ENCODE results near the gene POC5. TPM values are rescaled to one million over a fixed set of nuclear protein-coding genes. Genes with fewer than 3 reads are reported as not detected.

Gene POC5
- polyA plus RNA-seq, 2 of the 4 experiments (the other 2 are of a cell fraction) = 12.7 to 26.2 TPM

DNA sequence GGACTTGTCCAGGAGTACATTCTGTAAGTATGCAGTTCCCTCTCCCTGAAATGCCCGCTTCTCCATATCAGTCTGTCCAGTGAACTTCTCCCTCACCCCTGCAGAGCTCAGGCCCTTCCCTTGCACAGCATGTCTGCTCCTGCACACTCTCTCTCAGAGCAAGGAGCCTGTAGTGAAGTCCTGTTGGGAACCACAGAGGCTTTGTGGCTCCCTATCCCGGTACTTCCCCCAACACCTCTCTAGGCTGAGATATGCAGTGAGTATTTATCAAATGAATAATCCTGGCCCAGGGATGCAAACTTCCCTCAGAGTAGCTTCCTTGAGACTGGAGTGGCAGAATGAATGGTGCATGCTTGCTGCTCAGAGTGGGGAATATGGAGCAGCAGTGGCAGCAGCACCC is 48.8 kb downstream of the POC5 start:
- no peak overlapping the region for H3K27ac ChIP-seq
- FAIRE-seq (no peak), ATAC-seq (peak in 1 of 2 experiments; percentile 37; a peak in 3 of 6 replicates), DNase-seq (ENCODE audit: low read depth in 1 of 2, low spot score in 1 of 2) (no peak)
- H3K4me1 ChIP-seq = peaks cover 16% of the 10 kb centered on the region
- H3K4me3 ChIP-seq = no peak overlapping the region
- POLR2A ChIA-PET = no interaction called here
- CTCF ChIA-PET = interaction anchor here (1.5 kb wide), 1 partner anchor 11 kb away, joined by 3 read pairs; no protein-coding TSS in a partner anchor
- 83% methylated on average over 2 of the region's 2 CpGs for WGBS (ENCODE audit: missing lambda C conversion rate)
- no peaks in the 10 kb centered on the region for H3K9me3 ChIP-seq
- no peak for TF ChIP-seq RFX5 (IDR thresholded peaks at IDR 0.05)
- no peak for TF ChIP-seq NPAS2 (CRISPR knock-in tag; IDR thresholded peaks at IDR 0.05; ENCODE audit: borderline replicate concordance)
- peak overlapping the region; percentile 74 for H3K4me2 ChIP-seq

DNA sequence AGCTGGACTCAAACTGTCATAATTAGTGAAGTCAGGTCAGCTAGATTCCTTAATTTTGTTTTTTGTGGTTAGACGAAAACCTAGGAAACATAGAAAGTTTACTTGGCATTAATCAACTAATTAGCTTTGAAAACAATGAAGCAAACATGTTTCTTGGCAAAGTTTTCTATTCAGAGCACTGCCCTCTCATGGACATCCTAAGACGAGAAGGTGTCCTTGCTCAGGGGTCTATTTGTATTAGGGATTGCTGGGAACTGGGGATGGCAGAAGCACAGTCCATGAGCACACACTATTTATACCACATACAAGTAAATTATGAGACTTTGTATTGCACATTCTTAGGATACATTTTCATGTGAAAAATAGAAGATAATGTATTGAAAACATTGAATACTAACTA is 49.7 kb downstream of the POC5 start:
- ChIA-PET POLR2A (no interaction called here), CTCF (interaction anchor here (2.7 kb wide), 1 partner anchor 13 kb away, joined by 9 read pairs; no protein-coding TSS in a partner anchor)
- peaks cover 16% of the 10 kb centered on the region for H3K4me1 ChIP-seq
- peak; percentile 23 for FAIRE-seq
- no peak overlapping the region for H3K4me3 ChIP-seq
- no peak for DNase-seq (ENCODE audit: low read depth in 1 of 2, low spot score in 1 of 2)
- peak in 1 of 2 experiments; percentile 46; a peak in 2 of 6 replicates for ATAC-seq
- no peak overlapping the region for H3K27ac ChIP-seq
- 56% methylated on average over 2 of the region's 2 CpGs for WGBS (ENCODE audit: missing lambda C conversion rate)
- H3K9me3 ChIP-seq = no peaks in the 10 kb centered on the region
- TF ChIP-seq RNF2 (IDR thresholded peaks at IDR 0.05; ENCODE audit: borderline replicate concordance, low read depth) = no peak
- no peak for TF ChIP-seq POLR2AphosphoS2 (conservative IDR thresholded peaks at IDR 0.05; ENCODE audit: low read length)
- TF ChIP-seq, protein P1, sequence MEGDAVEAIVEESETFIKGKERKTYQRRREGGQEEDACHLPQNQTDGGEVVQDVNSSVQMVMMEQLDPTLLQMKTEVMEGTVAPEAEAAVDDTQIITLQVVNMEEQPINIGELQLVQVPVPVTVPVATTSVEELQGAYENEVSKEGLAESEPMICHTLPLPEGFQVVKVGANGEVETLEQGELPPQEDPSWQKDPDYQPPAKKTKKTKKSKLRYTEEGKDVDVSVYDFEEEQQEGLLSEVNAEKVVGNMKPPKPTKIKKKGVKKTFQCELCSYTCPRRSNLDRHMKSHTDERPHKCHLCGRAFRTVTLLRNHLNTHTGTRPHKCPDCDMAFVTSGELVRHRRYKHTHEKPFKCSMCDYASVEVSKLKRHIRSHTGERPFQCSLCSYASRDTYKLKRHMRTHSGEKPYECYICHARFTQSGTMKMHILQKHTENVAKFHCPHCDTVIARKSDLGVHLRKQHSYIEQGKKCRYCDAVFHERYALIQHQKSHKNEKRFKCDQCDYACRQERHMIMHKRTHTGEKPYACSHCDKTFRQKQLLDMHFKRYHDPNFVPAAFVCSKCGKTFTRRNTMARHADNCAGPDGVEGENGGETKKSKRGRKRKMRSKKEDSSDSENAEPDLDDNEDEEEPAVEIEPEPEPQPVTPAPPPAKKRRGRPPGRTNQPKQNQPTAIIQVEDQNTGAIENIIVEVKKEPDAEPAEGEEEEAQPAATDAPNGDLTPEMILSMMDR (IDR thresholded peaks at IDR 0.05) = 0 out of 3 replicates have a peak, but pooled peaks have one; percentile 6
- TF ChIP-seq MAZ (IDR thresholded peaks at IDR 0.05; ENCODE audit: borderline replicate concordance, low read depth, low read length) = no peak
- no peak for TF ChIP-seq RARB (CRISPR knock-in tag; IDR thresholded peaks at IDR 0.05)
- no peak for TF ChIP-seq KDM1A (IDR thresholded peaks at IDR 0.05; ENCODE audit: low read depth)
- no peak for TF ChIP-seq CHD2 (IDR thresholded peaks at IDR 0.05; ENCODE audit: low read length, partially characterized antibody)
- no peak overlapping the region for H3K4me2 ChIP-seq

DNA sequence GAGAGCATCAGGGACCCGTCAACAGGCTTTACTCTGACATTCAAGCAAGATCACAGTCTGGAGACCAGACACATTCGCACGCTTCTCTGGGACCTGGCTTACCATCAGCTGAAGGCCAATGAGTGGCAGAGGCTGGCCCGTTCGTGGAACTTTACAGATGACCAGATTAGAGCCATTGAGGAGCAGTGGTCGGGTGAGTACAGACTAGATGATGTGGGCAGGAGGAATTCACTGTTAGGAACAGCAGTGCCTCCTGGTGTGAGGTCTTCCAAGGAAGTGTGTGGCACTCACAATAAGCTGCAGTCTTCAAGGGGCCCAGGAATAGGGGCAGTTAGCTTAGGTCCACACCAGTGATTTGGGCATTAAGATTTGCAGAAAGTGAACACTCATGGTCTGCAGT is 50.4 kb downstream of the POC5 start:
- H3K4me1 ChIP-seq = peaks cover 16% of the 10 kb centered on the region
- ChIA-PET CTCF (interaction anchor here (2.7 kb wide), 1 partner anchor 14 kb away, joined by 9 read pairs; no protein-coding TSS in a partner anchor), POLR2A (no interaction called here)
- WGBS (ENCODE audit: missing lambda C conversion rate) = 82% methylated on average over 6 of the region's 6 CpGs
- H3K27ac ChIP-seq = no peak overlapping the region
- DNase-seq (ENCODE audit: low read depth in 1 of 2, low spot score in 1 of 2) (peak in 1 of 2 experiments; percentile 20), ATAC-seq (peak in 1 of 2 experiments; percentile 57; a peak in 3 of 6 replicates), FAIRE-seq (no peak)
- no peak overlapping the region for H3K4me3 ChIP-seq
- no peak overlapping the region for H3K4me2 ChIP-seq
- TF ChIP-seq RAD21 (conservative IDR thresholded peaks at IDR 0.05 in 1 of 2, IDR thresholded peaks at IDR 0.05 in 1 of 2) (peak in 1 of 2 experiments; percentile 28; a peak in 1 of 5 replicates), HOXB13 (CRISPR knock-in tag; IDR thresholded peaks at IDR 0.05; ENCODE audit: low read depth) (no peak)
- no peaks in the 10 kb centered on the region for H3K9me3 ChIP-seq

DNA sequence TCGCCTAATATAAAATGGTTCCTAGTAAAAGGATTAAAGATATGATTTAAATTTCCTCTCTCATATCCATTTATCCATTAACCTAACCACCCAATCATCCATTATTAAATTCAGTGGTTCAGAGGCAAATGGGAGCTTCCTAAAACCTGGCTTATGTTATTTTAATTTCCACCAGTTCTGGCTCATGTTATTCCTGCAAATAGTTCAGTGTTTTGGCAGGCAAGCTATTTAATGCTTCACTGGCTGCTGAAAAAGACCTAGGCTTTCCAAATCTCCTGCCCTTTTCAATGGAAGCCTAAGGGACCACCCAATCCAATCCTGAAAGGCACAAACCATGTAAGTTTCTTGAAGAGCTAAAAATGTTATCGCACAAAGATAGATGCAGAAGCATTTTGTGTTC is 52.3 kb downstream of the POC5 start:
- DNase-seq (ENCODE audit: low read depth in 1 of 2, low spot score in 1 of 2) (no peak), FAIRE-seq (no peak), ATAC-seq (no peak)
- 86% methylated on average over 2 of the region's 2 CpGs for WGBS (ENCODE audit: missing lambda C conversion rate)
- CTCF ChIA-PET = interaction anchor here (0.9 to 2.0 kb wide), 6 partner anchors 9 to 592 kb away, joined by 3 to 7 read pairs (median 3); partner anchors contain the start of gene ANKRD31
- POLR2A ChIA-PET = no interaction called here
- H3K4me1 ChIP-seq = peaks cover 16% of the 10 kb centered on the region
- H3K4me2 ChIP-seq = no peak overlapping the region
- H3K4me3 ChIP-seq = no peak overlapping the region
- TF ChIP-seq SMC3 (IDR thresholded peaks at IDR 0.05) (no peak), MAFK (IDR thresholded peaks at IDR 0.05; ENCODE audit: partially characterized antibody) (no peak), ESRRA (IDR thresholded peaks at IDR 0.05; ENCODE audit: borderline replicate concordance, low read length) (no peak), NFE2L2 (conservative IDR thresholded peaks at IDR 0.05; ENCODE audit: low read length) (no peak), JUN (IDR thresholded peaks at IDR 0.05) (no peak), EHF (CRISPR knock-in tag; IDR thresholded peaks at IDR 0.05) (no peak)
- TF ChIP-seq, protein P2, sequence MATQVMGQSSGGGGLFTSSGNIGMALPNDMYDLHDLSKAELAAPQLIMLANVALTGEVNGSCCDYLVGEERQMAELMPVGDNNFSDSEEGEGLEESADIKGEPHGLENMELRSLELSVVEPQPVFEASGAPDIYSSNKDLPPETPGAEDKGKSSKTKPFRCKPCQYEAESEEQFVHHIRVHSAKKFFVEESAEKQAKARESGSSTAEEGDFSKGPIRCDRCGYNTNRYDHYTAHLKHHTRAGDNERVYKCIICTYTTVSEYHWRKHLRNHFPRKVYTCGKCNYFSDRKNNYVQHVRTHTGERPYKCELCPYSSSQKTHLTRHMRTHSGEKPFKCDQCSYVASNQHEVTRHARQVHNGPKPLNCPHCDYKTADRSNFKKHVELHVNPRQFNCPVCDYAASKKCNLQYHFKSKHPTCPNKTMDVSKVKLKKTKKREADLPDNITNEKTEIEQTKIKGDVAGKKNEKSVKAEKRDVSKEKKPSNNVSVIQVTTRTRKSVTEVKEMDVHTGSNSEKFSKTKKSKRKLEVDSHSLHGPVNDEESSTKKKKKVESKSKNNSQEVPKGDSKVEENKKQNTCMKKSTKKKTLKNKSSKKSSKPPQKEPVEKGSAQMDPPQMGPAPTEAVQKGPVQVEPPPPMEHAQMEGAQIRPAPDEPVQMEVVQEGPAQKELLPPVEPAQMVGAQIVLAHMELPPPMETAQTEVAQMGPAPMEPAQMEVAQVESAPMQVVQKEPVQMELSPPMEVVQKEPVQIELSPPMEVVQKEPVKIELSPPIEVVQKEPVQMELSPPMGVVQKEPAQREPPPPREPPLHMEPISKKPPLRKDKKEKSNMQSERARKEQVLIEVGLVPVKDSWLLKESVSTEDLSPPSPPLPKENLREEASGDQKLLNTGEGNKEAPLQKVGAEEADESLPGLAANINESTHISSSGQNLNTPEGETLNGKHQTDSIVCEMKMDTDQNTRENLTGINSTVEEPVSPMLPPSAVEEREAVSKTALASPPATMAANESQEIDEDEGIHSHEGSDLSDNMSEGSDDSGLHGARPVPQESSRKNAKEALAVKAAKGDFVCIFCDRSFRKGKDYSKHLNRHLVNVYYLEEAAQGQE (IDR thresholded peaks at IDR 0.05) = no peak
- TF ChIP-seq, protein P3, sequence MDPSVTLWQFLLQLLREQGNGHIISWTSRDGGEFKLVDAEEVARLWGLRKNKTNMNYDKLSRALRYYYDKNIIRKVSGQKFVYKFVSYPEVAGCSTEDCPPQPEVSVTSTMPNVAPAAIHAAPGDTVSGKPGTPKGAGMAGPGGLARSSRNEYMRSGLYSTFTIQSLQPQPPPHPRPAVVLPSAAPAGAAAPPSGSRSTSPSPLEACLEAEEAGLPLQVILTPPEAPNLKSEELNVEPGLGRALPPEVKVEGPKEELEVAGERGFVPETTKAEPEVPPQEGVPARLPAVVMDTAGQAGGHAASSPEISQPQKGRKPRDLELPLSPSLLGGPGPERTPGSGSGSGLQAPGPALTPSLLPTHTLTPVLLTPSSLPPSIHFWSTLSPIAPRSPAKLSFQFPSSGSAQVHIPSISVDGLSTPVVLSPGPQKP (IDR thresholded peaks at IDR 0.05; ENCODE audit: low read depth, low read length) = no peak
- no peaks in the 10 kb centered on the region for H3K9me3 ChIP-seq
- H3K27ac ChIP-seq = no peak overlapping the region
